ENCODE results near the gene RFPL1.
"Not testable (repeated sequence)": the region's sequence is repeated elsewhere in the genome, so short reads cannot be mapped to it uniquely, and the experiment has no call there.

RFPL1 gene

GRCh38 chr22:29479417-29480261, 41.3 kb downstream of the RFPL1 start, which contains the start of gene NEFH:
Gene NEFH, plus strand, starts transcription at chr22:29480218. Its CDS starts 45 bp downstream, at chr22:29480263.
- no peak for DNase-seq

DNA sequence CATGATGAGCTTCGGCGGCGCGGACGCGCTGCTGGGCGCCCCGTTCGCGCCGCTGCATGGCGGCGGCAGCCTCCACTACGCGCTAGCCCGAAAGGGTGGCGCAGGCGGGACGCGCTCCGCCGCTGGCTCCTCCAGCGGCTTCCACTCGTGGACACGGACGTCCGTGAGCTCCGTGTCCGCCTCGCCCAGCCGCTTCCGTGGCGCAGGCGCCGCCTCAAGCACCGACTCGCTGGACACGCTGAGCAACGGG, 41.8 kb downstream of the RFPL1 start:
- DNase-seq = no peak

DNA sequence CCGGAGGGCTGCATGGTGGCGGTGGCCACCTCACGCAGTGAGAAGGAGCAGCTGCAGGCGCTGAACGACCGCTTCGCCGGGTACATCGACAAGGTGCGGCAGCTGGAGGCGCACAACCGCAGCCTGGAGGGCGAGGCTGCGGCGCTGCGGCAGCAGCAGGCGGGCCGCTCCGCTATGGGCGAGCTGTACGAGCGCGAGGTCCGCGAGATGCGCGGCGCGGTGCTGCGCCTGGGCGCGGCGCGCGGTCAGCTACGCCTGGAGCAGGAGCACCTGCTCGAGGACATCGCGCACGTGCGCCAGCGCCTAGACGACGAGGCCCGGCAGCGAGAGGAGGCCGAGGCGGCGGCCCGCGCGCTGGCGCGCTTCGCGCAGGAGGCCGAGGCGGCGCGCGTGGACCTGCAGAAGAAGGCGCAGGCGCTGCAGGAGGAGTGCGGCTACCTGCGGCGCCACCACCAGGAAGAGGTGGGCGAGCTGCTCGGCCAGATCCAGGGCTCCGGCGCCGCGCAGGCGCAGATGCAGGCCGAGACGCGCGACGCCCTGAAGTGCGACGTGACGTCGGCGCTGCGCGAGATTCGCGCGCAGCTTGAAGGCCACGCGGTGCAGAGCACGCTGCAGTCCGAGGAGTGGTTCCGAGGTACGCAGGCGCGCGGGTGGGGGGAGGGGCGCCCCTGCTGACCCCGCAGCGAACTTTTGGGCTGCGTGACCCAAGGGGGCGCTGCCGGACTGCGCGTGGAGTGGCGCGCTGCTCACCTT, 42.3 kb downstream of the RFPL1 start:
- DNase-seq = peak; percentile 23 to 42

DNA sequence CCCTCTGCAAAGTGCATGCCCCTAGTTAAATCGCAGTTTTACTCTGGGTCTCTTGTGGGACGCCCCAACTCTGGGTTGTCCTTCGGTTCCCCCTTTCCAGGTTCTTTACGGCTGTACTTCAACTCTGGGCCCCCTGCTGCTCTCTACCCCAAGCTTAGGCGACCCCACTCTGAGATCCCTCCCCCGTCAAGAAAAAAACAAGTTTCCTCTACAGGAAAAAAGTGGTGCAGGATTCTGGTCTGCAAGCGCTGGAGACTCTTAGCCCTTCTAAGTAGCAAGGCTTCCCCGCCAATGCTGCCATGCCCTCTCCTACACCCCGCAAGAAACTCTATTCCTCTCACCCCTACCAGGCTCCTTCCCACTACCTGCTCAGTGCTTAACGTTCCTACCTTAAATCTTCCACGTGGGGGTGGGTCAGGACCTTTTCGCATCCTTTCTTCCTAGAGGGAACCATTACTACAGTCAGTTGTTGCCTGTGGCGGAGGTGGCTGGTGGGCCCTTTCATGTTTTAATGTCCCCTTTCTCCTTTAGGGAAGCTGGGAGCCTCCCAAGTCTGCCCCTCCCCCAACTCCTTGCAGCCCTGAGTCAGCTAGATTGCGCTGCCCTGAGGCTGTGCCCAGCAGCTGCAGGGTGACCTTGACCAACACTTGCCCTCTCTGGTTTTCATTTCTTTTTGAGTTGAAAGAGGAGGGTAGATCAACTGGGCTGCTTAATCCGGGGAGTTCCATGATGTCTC, 43.0 kb downstream of the RFPL1 start:
- DNase-seq = no peak

- no peak for DNase-seq
These were observed 43.9 kb downstream of the RFPL1 start for GRCh38 chr22:29482253-29482652.

DNA sequence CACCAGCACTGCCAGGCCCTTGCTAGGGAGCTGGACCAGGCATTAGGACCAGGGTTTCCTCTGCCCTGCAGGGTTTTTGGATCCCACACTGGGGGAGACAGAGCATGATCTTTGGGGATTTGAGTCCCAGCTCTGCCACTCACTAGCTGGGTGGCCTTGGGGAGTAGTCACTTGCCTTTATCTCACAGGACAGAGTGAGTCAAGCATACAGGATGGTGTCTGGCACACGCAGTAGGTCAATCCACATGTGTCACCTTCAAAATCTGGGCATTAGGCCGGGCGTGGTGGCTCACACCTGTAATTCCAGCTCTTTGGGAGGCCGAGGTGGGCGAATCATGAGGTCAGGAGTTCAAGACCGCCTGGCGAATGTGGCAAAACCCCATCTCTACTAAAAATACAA, 44.3 kb downstream of the RFPL1 start:
- no peak for DNase-seq

GRCh38 chr22:29483254-29483653, 44.9 kb downstream of the RFPL1 start:
- no peak for DNase-seq

DNA sequence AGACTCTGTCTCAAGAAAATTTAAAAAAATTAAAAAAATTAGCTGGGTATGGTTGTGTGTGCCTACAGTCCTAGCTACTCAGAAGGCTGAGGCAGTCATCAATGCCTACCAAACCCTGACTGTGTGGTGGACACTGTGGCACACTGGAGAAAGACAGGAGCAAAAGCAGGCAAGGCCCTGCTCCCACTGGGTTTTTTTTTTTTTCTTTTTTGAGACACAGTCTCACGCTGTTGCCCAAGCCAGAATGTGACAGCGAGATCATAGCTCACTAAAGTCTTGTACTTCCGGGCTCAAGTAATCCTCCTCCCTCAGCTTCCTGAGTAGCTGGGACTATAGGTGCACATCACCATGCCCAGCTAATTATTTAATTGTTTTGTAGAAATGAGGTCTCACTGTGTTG, 46.3 kb downstream of the RFPL1 start:
- no peak for DNase-seq

GRCh38 chr22:29485448-29485847, 47.1 kb downstream of the RFPL1 start:
- DNase-seq = no peak

- DNase-seq = no peak
These were observed 49.1 kb downstream of the RFPL1 start for GRCh38 chr22:29487426-29487986.

DNA sequence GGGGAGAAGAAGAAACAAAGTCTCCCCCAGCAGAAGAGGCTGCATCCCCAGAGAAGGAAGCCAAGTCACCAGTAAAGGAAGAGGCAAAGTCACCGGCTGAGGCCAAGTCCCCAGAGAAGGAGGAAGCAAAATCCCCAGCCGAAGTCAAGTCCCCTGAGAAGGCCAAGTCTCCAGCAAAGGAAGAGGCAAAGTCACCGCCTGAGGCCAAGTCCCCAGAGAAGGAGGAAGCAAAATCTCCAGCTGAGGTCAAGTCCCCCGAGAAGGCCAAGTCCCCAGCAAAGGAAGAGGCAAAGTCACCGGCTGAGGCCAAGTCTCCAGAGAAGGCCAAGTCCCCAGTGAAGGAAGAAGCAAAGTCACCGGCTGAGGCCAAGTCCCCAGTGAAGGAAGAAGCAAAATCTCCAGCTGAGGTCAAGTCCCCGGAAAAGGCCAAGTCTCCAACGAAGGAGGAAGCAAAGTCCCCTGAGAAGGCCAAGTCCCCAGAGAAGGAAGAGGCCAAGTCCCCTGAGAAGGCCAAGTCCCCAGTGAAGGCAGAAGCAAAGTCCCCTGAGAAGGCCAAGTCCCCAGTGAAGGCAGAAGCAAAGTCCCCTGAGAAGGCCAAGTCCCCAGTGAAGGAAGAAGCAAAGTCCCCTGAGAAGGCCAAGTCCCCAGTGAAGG, 50.9 kb downstream of the RFPL1 start:
- not testable (repeated sequence) for DNase-seq

- DNase-seq = no peak
These were observed 52.6 kb downstream of the RFPL1 start for GRCh38 chr22:29491012-29491411.

All from activated CD4-positive, alpha-beta T cell treated with anti-CD3 and anti-CD28 coated beads, Interleukin-2, amount 50 U/mL, for 48 hours (primary cell).